CD4-positive, alpha-beta T cell treated with Interleukin-17A for 4 hours (primary cell): ENCODE results near the gene CARMIL3.

ENCODE experiments used
- DNase-seq: peaks from one replicate; pipeline ENCODE4 v3.0.0-alpha.2; 2020; ENCODE audit warnings: mixed read lengths

Gene CARMIL3

DNA sequence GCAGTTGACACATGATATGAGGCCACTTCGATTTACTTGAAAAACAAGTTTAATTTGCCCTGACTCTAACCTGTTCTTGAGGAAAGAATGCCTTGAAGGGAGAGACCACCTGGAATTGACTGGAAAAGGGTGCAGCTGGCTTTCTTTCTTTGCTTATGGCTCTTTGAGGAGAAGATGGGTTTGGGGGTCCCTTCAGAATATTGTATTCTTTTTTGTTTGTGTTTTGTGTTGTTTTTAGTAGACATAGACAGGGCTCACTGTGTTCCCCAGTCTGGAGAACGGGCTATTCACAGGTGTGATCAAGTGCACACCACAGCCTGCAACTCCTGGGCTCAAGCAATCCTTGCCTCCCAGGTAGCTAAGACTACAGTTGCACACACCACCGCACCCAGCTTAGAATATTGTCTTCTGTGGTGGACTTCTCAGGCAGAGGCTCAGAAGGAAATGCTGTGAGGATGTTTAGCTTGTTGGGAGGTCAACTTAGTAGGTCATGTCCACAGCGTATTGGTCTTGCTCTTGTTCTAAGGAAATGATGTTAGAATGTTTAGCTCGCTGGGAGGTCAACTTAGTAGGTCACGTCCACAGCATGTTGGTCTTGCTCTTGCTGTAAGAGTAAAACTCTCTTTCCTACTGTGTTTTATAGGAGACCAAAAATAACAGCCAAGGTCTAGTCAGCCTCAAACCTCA is 64.5 kb downstream of the CARMIL3 start:
- DNase-seq, result no peak

DNA sequence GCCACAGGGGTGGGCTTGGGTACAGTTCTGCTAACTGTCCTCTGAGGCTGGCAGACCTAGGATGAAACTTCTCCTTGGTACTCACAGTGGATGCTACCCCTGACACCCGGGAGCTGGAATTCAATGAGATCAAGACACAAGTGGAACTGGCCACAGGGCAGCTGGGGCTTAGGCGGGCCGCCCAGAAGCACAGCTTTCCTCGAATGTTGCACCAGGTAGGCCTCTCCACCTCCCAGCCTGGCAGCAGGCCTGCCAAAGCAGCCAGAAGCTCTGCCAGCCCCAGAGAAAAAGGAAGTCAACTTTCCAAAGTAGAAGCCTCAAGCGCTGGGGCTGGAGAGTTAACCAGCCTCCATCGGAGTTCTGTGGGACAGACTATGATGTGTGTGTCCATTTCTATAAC is 65.4 kb downstream of the CARMIL3 start:
- no peak for DNase-seq
